ENCODE measurements around the gene C16orf54. TPM values are rescaled to one million over a fixed set of nuclear protein-coding genes. Genes with fewer than 3 reads are reported as not detected.
"Not testable (repeated sequence)": the region's sequence is repeated elsewhere in the genome, so short reads cannot be mapped to it uniquely, and the experiment has no call there.

Gene C16orf54
- polyA plus RNA-seq, 6 donors from 2014 or later: 1.4 to 70.0 (median 29.5) TPM

GRCh38 chr16:29761882-29762281 is 16.1 kb upstream of the C16orf54 start:
- peak overlapping the region in 1 of 6 donors; percentile 28 for H3K27ac Mint-ChIP-seq
- H3K4me1 Mint-ChIP-seq: peaks cover 7 to 14% (median 8%) of the 10 kb centered on the region in 3 donors
- DNase-seq (no peak), ATAC-seq (ENCODE audit: low read depth in 2 of 2) (no peak)
- no peaks in the 10 kb centered on the region for H3K27me3 Mint-ChIP-seq
- H3K9me3 Mint-ChIP-seq: no peaks in the 10 kb centered on the region
- no peak overlapping the region for H3K4me3 Mint-ChIP-seq
- no peaks in the 10 kb centered on the region for H3K36me3 Mint-ChIP-seq

GRCh38 chr16:29761280-29761651 is 15.5 kb upstream of the C16orf54 start:
- not testable (repeated sequence) for ATAC-seq (ENCODE audit: low read depth in 2 of 2); DNase-seq; H3K27ac Mint-ChIP-seq; H3K27me3 Mint-ChIP-seq; H3K4me3 Mint-ChIP-seq; H3K36me3 Mint-ChIP-seq; H3K9me3 Mint-ChIP-seq
- H3K4me1 Mint-ChIP-seq: peaks cover 7 to 14% (median 8%) of the 10 kb centered on the region in 3 donors

DNA sequence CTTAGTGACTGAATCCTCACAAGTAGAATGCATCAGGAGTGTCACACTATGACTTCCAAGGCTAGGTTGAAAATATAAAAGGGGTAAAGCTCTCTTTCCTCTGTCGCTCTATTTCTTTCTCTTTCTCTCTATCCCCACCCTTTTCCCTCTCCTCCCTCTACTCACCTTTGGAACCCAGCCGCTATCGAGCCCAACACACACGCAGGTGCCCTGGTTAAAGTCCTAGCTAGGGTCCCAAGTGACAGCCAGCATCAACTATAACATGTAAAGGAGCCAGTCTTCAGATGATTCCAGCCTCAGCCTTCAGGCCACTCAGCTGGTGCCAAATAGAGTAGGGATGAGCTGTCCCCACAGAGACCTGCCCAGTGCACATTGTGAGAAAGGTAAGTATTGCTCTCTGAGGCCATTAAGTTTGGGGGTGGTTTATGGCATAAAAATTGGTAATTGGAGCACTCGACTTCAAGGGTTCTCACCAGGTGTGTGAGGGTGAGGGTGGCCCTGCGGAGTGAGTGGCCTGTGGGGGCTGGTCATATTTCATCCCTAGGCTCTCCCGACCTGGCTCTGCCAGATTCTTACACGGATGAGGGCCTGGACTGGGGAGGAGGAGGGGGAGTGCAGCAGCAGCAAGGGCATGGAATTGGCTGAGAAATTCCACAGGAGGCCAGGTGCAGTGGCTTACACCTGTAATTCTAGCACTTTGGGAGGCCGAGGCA is 14.9 kb upstream of the C16orf54 start:
- Mint-ChIP-seq H3K27ac (peak overlapping the region in 2 of 6 donors; percentile 6 to 81), H3K4me1 (peaks cover 7 to 17% (median 12%) of the 10 kb centered on the region in 3 donors), H3K9me3 (no peaks in the 10 kb centered on the region), H3K36me3 (no peaks in the 10 kb centered on the region), H3K4me3 (no peak overlapping the region), H3K27me3 (no peaks in the 10 kb centered on the region)
- DNase-seq (no peak), ATAC-seq (ENCODE audit: low read depth in 2 of 2) (no peak)

GRCh38 chr16:29757950-29758466 is 12.2 kb upstream of the C16orf54 start:
- Mint-ChIP-seq H3K36me3 (no peaks in the 10 kb centered on the region), H3K27ac (no peak overlapping the region), H3K9me3 (no peaks in the 10 kb centered on the region), H3K4me1 (peaks cover 8 to 21% (median 20%) of the 10 kb centered on the region in 3 donors), H3K4me3 (peak overlapping the region in 1 of 8 donors; percentile 44), H3K27me3 (no peaks in the 10 kb centered on the region)
- no peak for DNase-seq
- no peak for ATAC-seq (ENCODE audit: low read depth in 2 of 2)

- peak overlapping the region in 2 of 6 donors; percentile 36 to 67 for H3K27ac Mint-ChIP-seq
- H3K4me3 Mint-ChIP-seq, DNase-seq: not testable (repeated sequence)
Measured at GRCh38 chr16:29757086-29757485, 11.3 kb upstream of the C16orf54 start.

DNA sequence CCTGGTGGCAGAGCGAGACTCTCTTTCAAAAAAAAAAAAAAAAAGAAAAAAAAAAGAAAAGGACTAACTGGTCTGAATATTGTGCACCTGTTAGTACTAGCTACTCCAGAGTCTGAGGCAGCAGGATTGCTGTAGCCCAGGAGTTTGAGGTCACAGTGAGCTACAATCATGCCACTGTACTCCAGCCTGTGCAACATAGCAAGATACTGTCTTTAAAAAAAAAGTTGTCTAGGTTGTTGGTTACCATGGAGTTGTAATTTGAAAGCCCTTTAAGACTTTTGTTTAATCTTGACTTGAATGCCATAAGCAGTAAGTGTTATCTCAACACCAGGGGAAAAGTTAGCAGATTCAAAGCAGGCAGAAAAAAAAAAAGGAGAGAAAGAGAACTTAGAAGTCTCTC is 10.9 kb upstream of the C16orf54 start:
- ATAC-seq (ENCODE audit: low read depth in 2 of 2) (no peak), DNase-seq (no peak)
- H3K27me3 Mint-ChIP-seq: no peaks in the 10 kb centered on the region
- no peak overlapping the region for H3K4me3 Mint-ChIP-seq
- H3K9me3 Mint-ChIP-seq: no peaks in the 10 kb centered on the region
- no peaks in the 10 kb centered on the region for H3K36me3 Mint-ChIP-seq
- peaks cover 8 to 21% (median 20%) of the 10 kb centered on the region in 3 donors for H3K4me1 Mint-ChIP-seq
- H3K27ac Mint-ChIP-seq: peak overlapping the region in 1 of 6 donors; percentile 28

More at GRCh38 chr16:29757086-29757485, 11.3 kb upstream of the C16orf54 start:
- not testable (repeated sequence) for H3K9me3 Mint-ChIP-seq; ATAC-seq (ENCODE audit: low read depth in 2 of 2); H3K36me3 Mint-ChIP-seq; H3K27me3 Mint-ChIP-seq
- peaks cover 8 to 21% (median 20%) of the 10 kb centered on the region in 3 donors for H3K4me1 Mint-ChIP-seq

DNA sequence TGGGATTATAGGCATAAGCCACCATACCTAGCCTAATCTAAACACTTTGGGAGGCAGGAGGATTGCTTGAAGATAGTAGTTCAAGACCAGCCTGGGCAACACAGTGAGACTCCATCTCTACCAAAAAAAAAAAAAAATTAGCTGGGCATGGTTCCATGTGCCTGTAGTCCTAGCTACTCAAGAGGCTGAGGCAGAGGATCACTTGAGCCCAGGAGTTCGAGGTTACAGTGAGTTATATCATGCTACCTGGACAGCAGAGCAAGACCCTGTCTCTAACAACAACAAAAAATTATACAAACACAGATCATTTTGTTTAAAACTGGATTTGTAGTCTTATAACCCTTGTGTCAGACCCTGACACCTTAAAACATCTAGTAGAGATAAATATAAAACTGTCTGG is 7.7 kb upstream of the C16orf54 start:
- H3K9me3 Mint-ChIP-seq: no peaks in the 10 kb centered on the region
- H3K36me3 Mint-ChIP-seq: peaks cover 0 to 3% of the 10 kb centered on the region in 2 donors
- DNase-seq: no peak
- no peak for ATAC-seq (ENCODE audit: low read depth in 2 of 2)
- no peak overlapping the region for H3K27ac Mint-ChIP-seq
- H3K4me3 Mint-ChIP-seq: no peak overlapping the region
- H3K4me1 Mint-ChIP-seq: peaks cover 4 to 27% (median 19%) of the 10 kb centered on the region in 3 donors
- H3K27me3 Mint-ChIP-seq: no peaks in the 10 kb centered on the region

GRCh38 chr16:29748760-29749149 is 3.0 kb upstream of the C16orf54 start:
- peak overlapping the region in 5 of 6 donors; percentile 2 to 82 (median 54) for H3K27ac Mint-ChIP-seq
- not testable (repeated sequence) for DNase-seq; H3K36me3 Mint-ChIP-seq; H3K27me3 Mint-ChIP-seq; H3K9me3 Mint-ChIP-seq; ATAC-seq (ENCODE audit: low read depth in 2 of 2)
- peak overlapping the region in 3 of 8 donors; percentile 12 to 36 (median 33) for H3K4me3 Mint-ChIP-seq
- H3K4me1 Mint-ChIP-seq: peaks cover 26 to 43% (median 34%) of the 10 kb centered on the region in 3 donors

DNA sequence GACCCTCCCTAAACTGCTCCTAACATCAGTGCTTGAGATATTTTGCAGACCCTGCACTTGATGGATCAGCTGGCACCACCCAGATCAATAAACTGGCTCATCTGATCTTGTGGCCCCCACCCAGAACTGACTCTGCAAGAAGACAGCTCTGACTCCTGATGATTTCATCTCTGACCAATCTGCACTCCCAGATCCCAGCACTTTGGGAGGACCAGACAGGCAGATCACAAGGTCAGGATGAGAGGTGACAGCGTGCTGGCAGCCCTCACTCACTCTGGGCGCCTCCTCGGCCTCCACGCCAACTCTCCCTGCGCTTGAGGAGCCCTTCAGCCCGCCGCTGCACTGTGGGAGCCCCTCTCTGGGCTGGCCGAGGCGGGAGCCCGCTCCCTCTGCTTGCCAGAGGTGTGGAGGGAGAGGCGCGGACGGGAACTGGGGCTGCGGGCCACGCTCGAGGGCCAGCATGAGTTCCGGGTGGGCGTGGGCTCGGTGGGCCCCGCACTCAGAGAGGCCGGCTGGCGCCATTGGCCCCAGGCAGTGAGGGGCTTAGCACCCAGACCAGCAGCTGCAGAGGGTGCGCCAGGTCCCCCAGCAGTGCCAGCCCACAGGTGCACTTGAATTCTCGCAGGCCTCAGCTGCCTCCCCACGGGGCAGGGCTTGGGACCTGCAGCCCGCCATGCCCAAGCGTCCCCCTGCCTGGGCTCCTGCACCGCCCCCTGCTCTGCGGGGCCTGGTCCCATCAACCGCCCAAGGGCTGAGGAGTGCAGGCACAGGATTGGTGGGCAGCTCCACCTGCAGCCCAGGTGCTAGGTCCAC is 2.4 kb upstream of the C16orf54 start:
- Mint-ChIP-seq H3K36me3 (peaks cover 3 to 7% of the 10 kb centered on the region in 2 donors), H3K27me3 (no peaks in the 10 kb centered on the region), H3K4me3 (peak overlapping the region in 4 of 8 donors; percentile 33 to 99 (median 52)), H3K9me3 (peaks cover 0 to 2% (median 0%) of the 10 kb centered on the region in 7 donors), H3K4me1 (peaks cover 32 to 46% (median 40%) of the 10 kb centered on the region in 3 donors), H3K27ac (peak overlapping the region in 5 of 6 donors; percentile 27 to 98 (median 73))
- no peak for ATAC-seq (ENCODE audit: low read depth in 2 of 2)
- DNase-seq: no peak

DNA sequence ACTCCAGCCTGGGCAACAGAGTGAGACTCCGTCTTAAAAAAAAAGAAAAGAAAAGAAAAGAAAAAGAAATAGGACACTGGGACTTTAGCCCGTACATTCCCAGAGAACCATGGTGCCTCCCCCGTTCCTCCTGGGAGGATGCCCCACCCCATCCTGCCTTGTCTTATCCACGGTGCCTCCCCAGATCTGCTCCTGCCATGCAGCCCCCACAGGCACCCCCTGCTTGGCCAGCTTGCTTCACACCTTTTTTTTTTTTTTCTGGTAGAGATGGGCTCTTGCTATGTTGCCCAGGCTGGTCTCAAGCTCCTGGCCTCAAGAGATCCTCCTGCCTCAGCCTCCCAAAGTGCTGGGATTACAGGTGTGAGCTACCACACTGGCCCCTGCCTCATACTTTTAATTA is 728 bp upstream of the C16orf54 start:
- DNase-seq: not testable (repeated sequence)

DNA sequence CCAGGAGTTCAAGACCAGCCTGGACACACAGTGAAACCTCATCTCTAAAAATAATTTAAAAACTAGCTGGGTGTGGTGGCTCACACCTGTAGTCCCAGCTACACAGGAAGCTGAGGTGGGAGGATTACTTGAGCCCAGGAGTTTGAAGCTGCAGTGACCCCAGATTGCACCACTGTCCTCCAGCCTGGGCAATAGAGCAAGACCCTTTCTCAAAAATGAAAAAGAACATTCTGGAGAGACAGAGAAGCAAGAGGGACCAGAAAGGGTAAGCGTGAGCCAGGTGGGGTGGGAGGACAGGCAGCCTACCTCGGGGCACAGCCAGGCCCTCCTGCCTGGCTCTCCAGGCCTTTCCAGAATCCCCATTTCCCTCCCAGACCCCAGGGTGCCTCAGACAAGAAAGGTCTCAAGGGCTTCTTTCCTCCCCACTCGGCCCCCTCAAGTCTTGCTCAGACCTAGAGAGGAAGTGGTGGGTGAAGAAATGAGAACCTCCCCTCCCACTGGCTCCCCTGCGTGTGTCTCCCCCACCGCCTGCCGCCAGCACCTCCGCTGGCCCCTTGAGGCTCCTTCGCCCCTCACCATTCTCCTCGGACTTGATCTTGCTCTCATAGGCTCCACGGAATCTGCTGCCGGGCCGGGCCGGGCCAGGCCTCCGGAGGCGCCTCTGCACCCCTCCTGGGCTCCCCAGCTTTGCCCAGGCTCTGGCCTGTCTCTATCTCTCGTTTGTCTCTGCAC is 503 bp downstream of the C16orf54 start:
- Mint-ChIP-seq H3K4me1 (peaks cover 47 to 73% (median 68%) of the 10 kb centered on the region in 3 donors), H3K9me3 (peaks cover 0 to 2% (median 0%) of the 10 kb centered on the region in 7 donors), H3K27ac (peak overlapping the region; percentile 98 to 100 (median 98)), H3K36me3 (peaks cover 11 to 19% of the 10 kb centered on the region in 2 donors), H3K4me3 (peak overlapping the region; percentile 97 to 100 (median 99)), H3K27me3 (no peaks in the 10 kb centered on the region)
- DNase-seq: peak; percentile 71
- peak; percentile 69 to 71 for ATAC-seq (ENCODE audit: low read depth in 2 of 2)

More for the DNA sequence above, 728 bp upstream of the C16orf54 start:
- peak overlapping the region; percentile 98 to 100 (median 98) for H3K27ac Mint-ChIP-seq
- not testable (repeated sequence) for H3K27me3 Mint-ChIP-seq; ATAC-seq (ENCODE audit: low read depth in 2 of 2); H3K9me3 Mint-ChIP-seq
- H3K36me3 Mint-ChIP-seq: peaks cover 6 to 11% of the 10 kb centered on the region in 2 donors
- H3K4me3 Mint-ChIP-seq: peak overlapping the region; percentile 97 to 100 (median 99)
- H3K4me1 Mint-ChIP-seq: peaks cover 35 to 62% (median 55%) of the 10 kb centered on the region in 3 donors

DNA sequence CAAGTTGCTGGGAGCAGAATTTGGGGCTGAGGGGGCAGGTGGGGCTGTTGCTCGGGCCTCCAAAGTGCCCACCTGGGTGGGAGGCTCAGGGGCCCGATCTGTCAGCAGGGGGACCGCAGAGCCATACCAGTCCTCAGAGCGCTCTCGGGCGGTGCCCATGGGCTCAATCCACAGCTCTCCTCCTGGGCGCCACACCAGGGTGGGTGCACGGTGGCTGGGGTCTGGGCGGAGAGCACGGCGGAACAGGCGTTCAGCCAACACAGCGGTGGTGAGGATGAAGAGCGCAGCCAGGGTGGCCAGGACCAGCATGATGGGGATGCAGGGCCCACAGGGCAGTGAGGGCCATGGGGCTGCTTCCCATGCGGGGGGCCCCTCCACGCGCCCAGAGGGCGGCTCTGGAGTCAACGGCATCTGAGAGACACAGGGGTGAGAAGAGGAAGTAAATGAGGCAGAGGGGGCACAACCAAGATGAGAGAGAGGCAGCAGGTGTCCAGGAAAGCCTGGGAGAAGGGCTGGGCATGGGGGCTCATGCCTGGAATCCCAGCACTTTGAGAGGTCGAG is 1.2 kb downstream of the C16orf54 start:
- Mint-ChIP-seq H3K36me3 (peaks cover 11 to 19% of the 10 kb centered on the region in 2 donors), H3K9me3 (peaks cover 0 to 2% (median 0%) of the 10 kb centered on the region in 7 donors), H3K4me1 (peaks cover 54 to 77% (median 74%) of the 10 kb centered on the region in 3 donors), H3K27ac (peak overlapping the region; percentile 98 to 100 (median 98)), H3K27me3 (no peaks in the 10 kb centered on the region), H3K4me3 (peak overlapping the region; percentile 97 to 100 (median 99))
- DNase-seq (peak; percentile 34), ATAC-seq (ENCODE audit: low read depth in 2 of 2) (peak; percentile 10 to 18)
